ENCODE results near the gene TATDN2. TPM values are rescaled to one million over a fixed set of nuclear protein-coding genes. Genes with fewer than 3 reads are reported as not detected.

TATDN2 gene, protein sequence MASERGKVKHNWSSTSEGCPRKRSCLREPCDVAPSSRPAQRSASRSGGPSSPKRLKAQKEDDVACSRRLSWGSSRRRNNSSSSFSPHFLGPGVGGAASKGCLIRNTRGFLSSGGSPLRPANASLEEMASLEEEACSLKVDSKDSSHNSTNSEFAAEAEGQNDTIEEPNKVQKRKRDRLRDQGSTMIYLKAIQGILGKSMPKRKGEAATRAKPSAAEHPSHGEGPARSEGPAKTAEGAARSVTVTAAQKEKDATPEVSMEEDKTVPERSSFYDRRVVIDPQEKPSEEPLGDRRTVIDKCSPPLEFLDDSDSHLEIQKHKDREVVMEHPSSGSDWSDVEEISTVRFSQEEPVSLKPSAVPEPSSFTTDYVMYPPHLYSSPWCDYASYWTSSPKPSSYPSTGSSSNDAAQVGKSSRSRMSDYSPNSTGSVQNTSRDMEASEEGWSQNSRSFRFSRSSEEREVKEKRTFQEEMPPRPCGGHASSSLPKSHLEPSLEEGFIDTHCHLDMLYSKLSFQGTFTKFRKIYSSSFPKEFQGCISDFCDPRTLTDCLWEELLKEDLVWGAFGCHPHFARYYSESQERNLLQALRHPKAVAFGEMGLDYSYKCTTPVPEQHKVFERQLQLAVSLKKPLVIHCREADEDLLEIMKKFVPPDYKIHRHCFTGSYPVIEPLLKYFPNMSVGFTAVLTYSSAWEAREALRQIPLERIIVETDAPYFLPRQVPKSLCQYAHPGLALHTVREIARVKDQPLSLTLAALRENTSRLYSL
- polyA plus RNA-seq (ENCODE audit: low read depth in 6 of 6), result 10 to 100 TPM in 2 of 6 donors, 1 to 10 TPM in 4; 5.5 to 12.4 (median 9.7) TPM

DNA sequence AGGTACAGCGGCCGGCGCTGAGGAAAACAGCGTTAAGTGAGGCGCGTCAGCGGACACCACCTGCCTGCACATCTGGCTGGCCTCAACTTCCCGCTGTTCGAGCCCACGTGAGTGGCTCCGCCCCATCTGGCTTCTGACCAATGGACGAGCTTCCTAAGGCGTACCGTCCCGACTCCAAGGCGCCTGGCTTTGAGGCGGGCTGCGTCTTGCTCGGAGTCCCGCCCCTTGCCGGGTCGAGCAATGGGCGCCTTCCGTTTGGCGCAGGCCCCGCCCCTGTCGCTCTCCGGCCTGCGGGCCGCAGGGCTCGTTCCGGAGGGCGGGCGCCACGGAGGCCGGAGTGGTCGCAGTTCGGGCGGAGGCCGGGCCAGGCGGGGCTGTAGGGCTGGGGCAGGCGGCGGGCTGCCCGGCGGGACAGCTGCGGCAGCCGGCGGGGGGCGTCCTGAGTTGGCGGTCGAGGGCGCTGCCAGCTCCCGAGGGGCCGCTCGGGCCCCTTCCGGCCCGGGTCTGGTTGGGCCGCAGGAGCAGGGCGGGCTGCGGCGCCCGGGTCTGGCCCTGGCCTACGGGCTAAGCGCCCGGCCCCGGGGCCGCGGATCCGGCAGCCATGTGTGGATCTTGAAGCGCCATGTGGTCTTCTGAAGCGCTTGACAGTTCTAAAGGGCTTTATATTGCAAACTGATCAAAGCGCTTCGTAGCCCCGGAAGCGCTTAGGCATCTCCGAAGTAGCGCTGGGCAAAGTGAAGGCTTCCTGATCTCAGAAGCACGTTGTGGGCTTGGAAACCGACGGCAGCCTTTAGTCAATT lies at the start of gene TATDN2:
TATDN2 (plus strand) TSS at position 276 of the 800 bp plus-strand sequence. CDS start 742 bp downstream, outside the sequence.
- Mint-ChIP-seq H3K4me3 (peak within 1 kb of the TSS; percentile 92 to 98 (median 96)), H3K4me1 (peaks cover 31 to 50% (median 45%) of the 10 kb centered on the region in 3 donors)

GRCh38 chr3:10198761-10199649 lies 49.3 kb upstream of the TATDN2 start:
- peak; percentile 76 to 80 for ATAC-seq (ENCODE audit: low read depth in 2 of 2)
- Mint-ChIP-seq H3K9me3 (no peaks in the 10 kb centered on the region), H3K4me3 (peak overlapping the region; percentile 42 to 91 (median 80)), H3K27me3 (no peaks in the 10 kb centered on the region), H3K36me3 (peaks cover 10% of the 10 kb centered on the region in 2 donors), H3K4me1 (peaks cover 52 to 85% (median 65%) of the 10 kb centered on the region in 3 donors), H3K27ac (peak overlapping the region; percentile 99 to 100 (median 100))
- peak; percentile 81 for DNase-seq

More for the DNA sequence above, at the start of gene TATDN2:
- DNase-seq, result peak; percentile 89
- H3K27ac Mint-ChIP-seq, result peak within 1 kb of the TSS; percentile 95 to 99 (median 96)
- no peaks in the 10 kb centered on the region for H3K27me3 Mint-ChIP-seq
- H3K9me3 Mint-ChIP-seq, result peaks cover 0 to 20% (median 8%) of the 10 kb centered on the region in 7 donors
- H3K36me3 Mint-ChIP-seq, result peaks cover 25% of the 10 kb centered on the region in 2 donors
- ATAC-seq (ENCODE audit: low read depth in 2 of 2), result peak; percentile 93

GRCh38 chr3:10204921-10205320 lies 43.3 kb upstream of the TATDN2 start:
- Mint-ChIP-seq H3K4me3 (no peak overlapping the region), H3K27ac (peak overlapping the region in 1 of 6 donors; percentile 62), H3K4me1 (peaks cover 21 to 41% (median 23%) of the 10 kb centered on the region in 3 donors), H3K27me3 (no peaks in the 10 kb centered on the region), H3K9me3 (no peaks in the 10 kb centered on the region), H3K36me3 (peaks cover 18% of the 10 kb centered on the region in 2 donors)
- ATAC-seq (ENCODE audit: low read depth in 2 of 2) (no peak), DNase-seq (no peak)

DNA sequence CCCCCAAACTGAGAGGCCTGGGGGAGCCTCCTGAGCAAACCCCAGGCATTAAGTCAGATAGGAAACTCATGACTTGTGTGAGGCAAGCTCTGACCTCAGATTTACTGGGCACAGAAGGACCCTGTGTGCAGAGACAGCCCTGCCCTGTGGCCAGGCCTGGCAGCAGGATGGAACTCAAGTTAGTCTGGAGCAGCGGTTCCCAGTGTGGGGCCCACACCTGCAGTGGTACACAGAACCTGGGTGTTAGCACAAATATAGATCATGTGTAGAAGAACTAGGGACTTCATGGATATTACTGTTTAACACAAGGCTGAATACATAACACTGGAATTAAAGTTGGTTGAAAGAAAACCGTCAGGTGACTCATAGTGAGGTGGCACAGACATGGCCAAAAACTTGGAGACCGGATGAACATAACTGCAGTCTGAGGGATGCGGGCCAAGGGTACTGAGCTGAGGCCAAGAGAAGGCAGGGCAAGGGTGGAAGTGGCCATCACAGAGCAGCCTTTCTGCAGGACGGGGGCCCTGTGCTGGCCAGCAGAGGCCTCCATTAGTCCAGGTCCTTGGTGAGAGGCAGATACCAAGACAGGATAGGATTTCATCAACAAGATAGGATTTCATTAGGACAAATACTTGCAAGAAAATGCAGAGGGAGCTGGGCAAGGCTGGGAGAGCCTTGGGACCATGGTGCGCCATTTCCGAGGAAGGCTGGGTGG lies 42.7 kb upstream of the TATDN2 start:
- ATAC-seq (ENCODE audit: low read depth in 2 of 2) (no peak), DNase-seq (no peak)
- no peak overlapping the region for H3K27ac Mint-ChIP-seq
- H3K4me3 Mint-ChIP-seq, result peak overlapping the region in 1 of 8 donors; percentile 69
- H3K4me1 Mint-ChIP-seq, result peaks cover 20 to 36% (median 20%) of the 10 kb centered on the region in 3 donors
- H3K27me3 Mint-ChIP-seq, result no peaks in the 10 kb centered on the region
- H3K9me3 Mint-ChIP-seq, result no peaks in the 10 kb centered on the region
- H3K36me3 Mint-ChIP-seq, result peaks cover 18% of the 10 kb centered on the region in 2 donors

- H3K27ac Mint-ChIP-seq, result no peak overlapping the region
- H3K27me3 Mint-ChIP-seq, result no peaks in the 10 kb centered on the region
- DNase-seq, result no peak
- ATAC-seq (ENCODE audit: low read depth in 2 of 2), result no peak
- peaks cover 18% of the 10 kb centered on the region in 2 donors for H3K36me3 Mint-ChIP-seq
- peaks cover 15 to 34% (median 15%) of the 10 kb centered on the region in 3 donors for H3K4me1 Mint-ChIP-seq
- H3K4me3 Mint-ChIP-seq, result no peak overlapping the region
- H3K9me3 Mint-ChIP-seq, result no peaks in the 10 kb centered on the region
Observed at GRCh38 chr3:10206166-10206511, 42.1 kb upstream of the TATDN2 start.

DNA sequence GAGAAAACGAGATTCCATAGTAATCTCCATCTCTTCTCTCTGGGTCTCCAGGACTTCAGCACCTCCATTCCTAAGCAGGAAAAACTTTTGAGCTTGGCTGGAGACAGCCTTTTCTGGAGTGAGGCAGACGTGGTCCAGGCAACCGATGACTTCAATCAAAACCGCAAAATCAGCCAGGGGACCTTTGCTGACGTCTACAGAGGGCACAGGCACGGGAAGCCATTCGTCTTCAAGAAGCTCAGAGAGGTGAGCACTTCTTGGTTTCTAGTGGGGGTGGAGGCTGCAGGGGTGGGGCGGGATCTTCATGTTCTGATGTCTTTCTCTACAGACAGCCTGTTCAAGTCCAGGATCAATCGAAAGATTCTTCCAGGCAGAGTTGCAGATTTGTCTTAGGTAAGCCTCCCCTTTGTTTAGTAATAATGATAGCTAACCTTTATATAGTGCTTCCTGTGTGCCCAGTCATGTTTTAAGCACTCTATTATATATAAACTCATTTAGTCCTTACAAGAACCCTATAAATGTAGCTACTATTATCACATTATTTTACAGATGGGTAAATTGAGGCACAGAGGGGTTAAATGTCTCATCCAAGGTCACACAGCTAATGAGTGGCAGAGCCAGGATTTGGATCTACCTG lies 35.0 kb upstream of the TATDN2 start:
- Mint-ChIP-seq H3K9me3 (peaks cover 0 to 5% (median 0%) of the 10 kb centered on the region in 7 donors), H3K4me3 (no peak overlapping the region), H3K27ac (peak overlapping the region; percentile 74 to 95 (median 83)), H3K36me3 (peaks cover 30 to 31% of the 10 kb centered on the region in 2 donors), H3K27me3 (no peaks in the 10 kb centered on the region), H3K4me1 (peaks cover 13 to 36% (median 18%) of the 10 kb centered on the region in 3 donors)
- ATAC-seq (ENCODE audit: low read depth in 2 of 2) (peak; percentile 38 to 60), DNase-seq (no peak)

DNA sequence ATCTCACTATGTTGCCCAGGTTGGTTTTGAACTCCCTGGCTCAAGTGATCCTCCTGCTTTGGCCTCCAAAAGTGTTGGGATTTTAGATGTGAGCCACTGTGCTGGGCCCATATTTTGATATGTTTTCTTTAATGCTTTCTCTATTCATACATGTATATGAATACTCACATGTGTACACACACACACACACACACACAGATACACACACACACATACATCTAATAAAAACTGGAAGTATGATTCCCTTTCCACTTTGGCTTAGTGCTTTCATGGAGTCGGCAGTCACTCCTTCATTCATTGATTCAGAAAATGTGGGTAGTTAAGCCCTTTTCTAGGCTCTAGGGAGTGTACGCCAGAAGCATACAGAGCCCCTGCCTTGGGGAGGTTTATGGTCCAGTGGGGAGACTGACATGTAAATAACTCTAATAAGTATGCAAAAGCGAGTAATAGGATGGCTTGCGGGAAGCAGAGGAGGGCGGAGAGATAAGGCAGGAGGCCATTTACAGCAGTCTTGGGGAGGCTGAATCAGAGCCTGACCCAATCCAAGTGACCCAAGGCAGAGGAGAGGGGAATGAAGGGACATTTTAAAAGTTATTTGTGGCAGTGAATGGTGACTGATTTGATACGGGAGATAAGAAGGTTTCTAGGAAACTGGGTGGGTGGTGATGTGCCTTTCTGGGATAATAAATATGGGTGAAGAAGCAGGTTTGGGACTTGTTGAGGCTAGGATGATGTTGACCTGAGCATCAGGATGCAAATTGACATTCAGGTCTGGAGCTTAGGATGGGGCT lies 32.5 kb upstream of the TATDN2 start:
- Mint-ChIP-seq H3K9me3 (peaks cover 0 to 5% (median 0%) of the 10 kb centered on the region in 7 donors), H3K36me3 (peaks cover 25 to 29% of the 10 kb centered on the region in 2 donors), H3K4me1 (peaks cover 20 to 37% (median 29%) of the 10 kb centered on the region in 3 donors), H3K27ac (peak overlapping the region; percentile 14 to 89 (median 56)), H3K27me3 (no peaks in the 10 kb centered on the region), H3K4me3 (peak overlapping the region in 1 of 8 donors; percentile 29)
- ATAC-seq (ENCODE audit: low read depth in 2 of 2) (no peak), DNase-seq (no peak)

GRCh38 chr3:10217359-10217758 lies 30.9 kb upstream of the TATDN2 start:
- H3K9me3 Mint-ChIP-seq, result peaks cover 0 to 5% (median 0%) of the 10 kb centered on the region in 7 donors
- peaks cover 22 to 36% (median 24%) of the 10 kb centered on the region in 3 donors for H3K4me1 Mint-ChIP-seq
- H3K27me3 Mint-ChIP-seq, result no peaks in the 10 kb centered on the region
- ATAC-seq (ENCODE audit: low read depth in 2 of 2) (no peak), DNase-seq (no peak)
- peaks cover 22 to 29% of the 10 kb centered on the region in 2 donors for H3K36me3 Mint-ChIP-seq
- peak overlapping the region in 4 of 6 donors; percentile 28 to 85 (median 43) for H3K27ac Mint-ChIP-seq
- no peak overlapping the region for H3K4me3 Mint-ChIP-seq

- Mint-ChIP-seq H3K4me3 (no peak overlapping the region), H3K36me3 (peaks cover 22 to 29% of the 10 kb centered on the region in 2 donors), H3K27ac (peak overlapping the region; percentile 14 to 89 (median 62)), H3K9me3 (peaks cover 0 to 5% (median 0%) of the 10 kb centered on the region in 7 donors), H3K4me1 (peaks cover 33 to 49% (median 46%) of the 10 kb centered on the region in 3 donors), H3K27me3 (no peaks in the 10 kb centered on the region)
- ATAC-seq (ENCODE audit: low read depth in 2 of 2) (no peak), DNase-seq (no peak)
Observed at GRCh38 chr3:10219737-10220136, 28.5 kb upstream of the TATDN2 start.

GRCh38 chr3:10223676-10224639 lies 24.3 kb upstream of the TATDN2 start:
- peak; percentile 30 for DNase-seq
- peak; percentile 50 to 66 for ATAC-seq (ENCODE audit: low read depth in 2 of 2)
- peak overlapping the region; percentile 16 to 91 (median 88) for H3K27ac Mint-ChIP-seq

More at GRCh38 chr3:10223676-10224639, 24.3 kb upstream of the TATDN2 start:
- H3K9me3 Mint-ChIP-seq, result no peaks in the 10 kb centered on the region
- H3K27me3 Mint-ChIP-seq, result no peaks in the 10 kb centered on the region
- peaks cover 39 to 69% (median 50%) of the 10 kb centered on the region in 3 donors for H3K4me1 Mint-ChIP-seq
- H3K4me3 Mint-ChIP-seq, result peak overlapping the region in 5 of 8 donors; percentile 12 to 79 (median 44)
- peaks cover 7 to 9% of the 10 kb centered on the region in 2 donors for H3K36me3 Mint-ChIP-seq

Data from naive B cell (primary cell).